Activated CD8-positive, alpha-beta memory T cell treated with anti-CD3 and anti-CD28 coated beads for 48 hours (primary cell): ENCODE results near the gene CREBRF.
"Not testable (repeated sequence)": the region's sequence is repeated elsewhere in the genome, so short reads cannot be mapped to it uniquely, and the experiment has no call there.

Experiments
- DNase-seq, 3 experiments: peaks; one replicate each; pipeline ENCODE4 v3.0.0-alpha.2; 2020; ENCODE audit warnings: low read depth in 2 of 3, low spot score in 2 of 3

Gene CREBRF, protein sequence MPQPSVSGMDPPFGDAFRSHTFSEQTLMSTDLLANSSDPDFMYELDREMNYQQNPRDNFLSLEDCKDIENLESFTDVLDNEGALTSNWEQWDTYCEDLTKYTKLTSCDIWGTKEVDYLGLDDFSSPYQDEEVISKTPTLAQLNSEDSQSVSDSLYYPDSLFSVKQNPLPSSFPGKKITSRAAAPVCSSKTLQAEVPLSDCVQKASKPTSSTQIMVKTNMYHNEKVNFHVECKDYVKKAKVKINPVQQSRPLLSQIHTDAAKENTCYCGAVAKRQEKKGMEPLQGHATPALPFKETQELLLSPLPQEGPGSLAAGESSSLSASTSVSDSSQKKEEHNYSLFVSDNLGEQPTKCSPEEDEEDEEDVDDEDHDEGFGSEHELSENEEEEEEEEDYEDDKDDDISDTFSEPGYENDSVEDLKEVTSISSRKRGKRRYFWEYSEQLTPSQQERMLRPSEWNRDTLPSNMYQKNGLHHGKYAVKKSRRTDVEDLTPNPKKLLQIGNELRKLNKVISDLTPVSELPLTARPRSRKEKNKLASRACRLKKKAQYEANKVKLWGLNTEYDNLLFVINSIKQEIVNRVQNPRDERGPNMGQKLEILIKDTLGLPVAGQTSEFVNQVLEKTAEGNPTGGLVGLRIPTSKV

DNA sequence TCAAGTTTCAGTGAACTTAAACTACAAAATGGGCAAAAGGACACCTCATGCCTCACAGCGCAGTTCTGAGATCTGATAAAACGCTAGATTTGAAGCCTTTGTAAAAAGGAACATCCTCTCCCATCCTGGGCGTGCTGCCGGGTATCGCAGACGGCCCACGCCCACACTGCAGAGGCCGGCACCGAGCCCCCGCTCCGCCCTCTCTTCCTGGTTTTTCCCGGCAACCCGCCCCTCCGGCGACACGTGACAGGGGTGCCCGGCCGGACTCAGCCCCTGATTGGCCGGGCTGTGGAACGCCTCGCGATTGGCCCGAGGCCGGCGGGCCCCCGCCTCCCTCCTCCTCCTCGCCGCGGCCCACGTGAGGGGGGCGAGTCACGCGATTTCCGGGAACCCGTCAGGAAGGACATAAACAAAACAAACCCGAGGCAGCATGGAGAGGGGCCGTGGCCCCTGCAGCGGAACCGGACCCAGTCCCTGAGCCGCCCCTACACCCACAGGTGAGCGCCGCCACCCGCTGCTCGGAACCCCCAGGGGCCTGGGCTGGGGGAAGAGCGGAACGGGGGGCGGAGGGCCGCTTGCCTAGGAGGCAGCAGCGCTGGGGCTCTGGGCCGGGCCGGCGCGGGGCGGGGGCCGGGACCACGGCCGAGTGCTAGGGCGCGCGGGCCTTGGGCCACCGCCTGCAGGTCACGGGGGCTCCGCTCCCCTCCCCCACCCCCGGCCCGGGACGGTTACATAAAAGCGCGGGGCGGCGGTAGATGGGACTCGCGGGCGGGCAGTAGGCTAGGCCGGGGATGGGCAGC, at the start of gene CREBRF:
Gene CREBRF (plus strand): TSS at position 370 of the 800 bp plus-strand sequence. CDS start 24,424 bp downstream, outside the sequence.
- DNase-seq = peak; percentile 85 to 98 (median 89)

DNA sequence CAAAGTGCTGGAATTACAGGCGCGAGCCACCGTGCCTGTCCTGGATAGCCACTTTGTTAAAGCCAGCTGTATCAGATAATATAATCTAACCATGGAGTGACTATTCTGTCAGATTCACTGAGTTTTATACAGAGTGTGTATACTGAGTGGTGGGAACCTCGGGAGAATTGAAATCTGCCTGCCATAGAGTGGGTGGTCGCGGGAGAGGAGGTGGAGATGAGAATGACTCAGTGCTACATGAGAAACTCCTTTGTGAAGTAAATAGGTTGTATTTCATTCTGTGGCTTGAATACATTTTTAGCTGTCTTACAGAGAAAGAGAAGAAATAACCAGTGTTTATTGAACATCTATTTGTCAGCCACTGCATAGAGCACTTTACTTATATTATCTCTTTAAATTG, 46.1 kb upstream of the CREBRF start:
- DNase-seq = no peak

DNA sequence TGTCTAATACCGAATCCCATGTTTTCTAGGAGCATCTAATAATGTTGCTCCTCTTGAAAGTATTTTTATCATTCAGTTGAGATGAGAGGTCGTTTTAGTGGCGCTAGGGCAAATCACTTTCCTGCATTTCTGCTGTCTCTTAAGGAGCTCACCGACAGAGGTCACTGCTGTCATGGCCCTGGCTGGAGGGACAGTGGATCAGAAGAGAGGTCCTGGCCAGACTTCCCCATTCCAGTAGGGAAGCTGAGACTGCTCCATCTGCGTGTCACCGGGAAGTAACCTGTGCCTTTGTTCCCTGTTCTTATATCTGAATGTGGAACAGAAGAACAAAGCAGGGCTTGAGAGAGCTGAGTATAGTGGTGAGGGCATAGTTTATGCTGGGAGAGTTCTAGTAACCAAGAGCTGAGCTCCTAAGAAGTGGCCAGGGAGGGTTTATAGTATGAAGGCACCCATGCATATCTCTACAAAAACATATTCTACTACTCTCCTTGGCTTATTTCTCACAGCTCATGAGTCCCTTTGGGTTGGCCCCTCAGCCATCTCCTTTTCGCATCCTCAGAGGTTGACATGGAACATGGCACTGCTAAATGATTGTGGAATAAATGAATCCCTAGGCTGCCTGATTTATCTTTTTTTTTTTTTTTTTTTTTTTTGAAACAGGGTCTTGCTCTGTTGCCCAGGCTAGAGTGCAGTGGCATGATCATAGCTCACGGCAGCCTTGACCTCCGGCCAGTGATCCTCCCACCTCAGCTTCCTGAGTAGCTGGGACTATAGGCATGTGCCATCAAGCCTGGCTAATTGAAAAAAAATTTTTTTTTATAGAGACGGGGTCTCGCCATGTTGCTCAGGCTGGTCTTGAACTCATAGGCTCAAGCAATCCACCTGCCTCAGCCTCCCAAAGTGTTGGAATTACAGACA, 45.3 kb upstream of the CREBRF start:
- DNase-seq = no peak

DNA sequence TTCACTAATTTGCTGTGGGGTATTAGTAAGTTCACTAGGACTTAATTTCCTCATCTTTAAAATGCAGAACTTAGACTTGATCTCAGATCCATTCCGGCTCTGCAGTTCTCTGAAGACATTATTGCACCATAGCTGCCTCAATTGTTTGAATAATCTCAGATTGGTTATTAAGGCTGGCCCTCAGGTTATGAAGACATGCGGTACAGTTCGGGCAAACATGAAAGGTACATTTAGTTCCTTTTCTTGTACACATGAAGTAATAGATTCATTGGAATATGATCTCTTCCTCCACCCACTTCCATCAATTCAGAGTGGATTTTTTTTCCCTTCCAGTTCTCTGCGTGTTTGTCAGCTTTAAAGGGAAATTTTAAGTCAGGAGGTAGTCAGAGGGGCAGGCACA, 44.6 kb upstream of the CREBRF start:
- DNase-seq = no peak

DNA sequence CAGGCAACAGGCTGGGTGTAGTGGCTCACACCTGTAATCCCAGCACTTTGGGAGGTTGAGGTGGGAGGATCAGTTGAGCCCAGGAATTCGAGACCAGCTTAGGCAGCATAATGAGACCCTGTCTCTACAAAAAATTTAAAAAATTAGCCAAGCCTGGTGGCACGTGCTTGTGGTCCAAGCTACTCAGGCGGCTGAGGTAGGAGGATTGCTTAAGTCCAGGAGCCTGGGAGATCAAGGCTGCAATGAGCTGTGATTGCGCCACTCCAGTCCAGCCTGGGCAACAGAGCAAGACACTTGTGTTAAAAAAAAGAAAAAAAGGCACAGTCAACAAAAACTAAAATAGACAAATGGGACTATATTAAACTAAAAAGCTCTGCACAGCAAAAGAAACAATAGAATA, 43.3 kb upstream of the CREBRF start:
- DNase-seq = no peak

DNA sequence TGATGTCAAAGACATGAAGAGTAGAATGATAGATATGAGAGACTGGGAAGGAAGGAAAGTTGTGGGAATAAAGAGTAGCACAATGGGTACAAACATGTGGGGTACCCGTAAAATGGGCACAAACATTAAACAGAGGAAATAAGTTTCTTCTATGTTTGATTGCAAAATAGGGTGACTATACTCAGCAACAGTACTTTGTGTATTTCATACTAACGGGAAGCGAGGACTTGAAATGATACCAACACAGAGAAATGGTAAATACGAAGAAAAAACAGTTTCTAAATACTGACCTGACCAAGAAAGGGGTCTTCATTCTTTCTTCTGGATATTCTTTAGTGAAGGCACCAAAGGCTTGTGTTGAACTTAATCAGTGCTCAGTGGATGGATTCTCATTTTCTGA, 41.5 kb upstream of the CREBRF start:
- DNase-seq = no peak

DNA sequence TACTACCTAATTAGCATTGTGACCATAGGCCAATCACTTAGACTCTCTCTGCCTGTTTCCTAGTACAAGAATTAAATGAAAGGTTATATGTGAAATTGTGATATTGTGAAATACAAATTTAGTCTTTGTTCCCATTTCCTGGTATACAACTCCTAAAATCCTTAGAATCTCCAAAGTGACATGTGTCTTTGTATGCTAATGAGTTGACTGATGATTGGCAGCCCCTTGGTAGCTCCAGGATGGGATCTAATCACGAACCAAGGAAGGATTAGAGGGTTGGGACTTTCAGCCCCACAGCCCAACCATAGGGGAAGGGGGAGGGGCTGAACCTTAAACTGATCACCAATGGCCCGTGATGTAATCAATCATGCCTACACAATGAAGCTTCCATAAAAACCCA, 41.0 kb upstream of the CREBRF start:
- DNase-seq = no peak

DNA sequence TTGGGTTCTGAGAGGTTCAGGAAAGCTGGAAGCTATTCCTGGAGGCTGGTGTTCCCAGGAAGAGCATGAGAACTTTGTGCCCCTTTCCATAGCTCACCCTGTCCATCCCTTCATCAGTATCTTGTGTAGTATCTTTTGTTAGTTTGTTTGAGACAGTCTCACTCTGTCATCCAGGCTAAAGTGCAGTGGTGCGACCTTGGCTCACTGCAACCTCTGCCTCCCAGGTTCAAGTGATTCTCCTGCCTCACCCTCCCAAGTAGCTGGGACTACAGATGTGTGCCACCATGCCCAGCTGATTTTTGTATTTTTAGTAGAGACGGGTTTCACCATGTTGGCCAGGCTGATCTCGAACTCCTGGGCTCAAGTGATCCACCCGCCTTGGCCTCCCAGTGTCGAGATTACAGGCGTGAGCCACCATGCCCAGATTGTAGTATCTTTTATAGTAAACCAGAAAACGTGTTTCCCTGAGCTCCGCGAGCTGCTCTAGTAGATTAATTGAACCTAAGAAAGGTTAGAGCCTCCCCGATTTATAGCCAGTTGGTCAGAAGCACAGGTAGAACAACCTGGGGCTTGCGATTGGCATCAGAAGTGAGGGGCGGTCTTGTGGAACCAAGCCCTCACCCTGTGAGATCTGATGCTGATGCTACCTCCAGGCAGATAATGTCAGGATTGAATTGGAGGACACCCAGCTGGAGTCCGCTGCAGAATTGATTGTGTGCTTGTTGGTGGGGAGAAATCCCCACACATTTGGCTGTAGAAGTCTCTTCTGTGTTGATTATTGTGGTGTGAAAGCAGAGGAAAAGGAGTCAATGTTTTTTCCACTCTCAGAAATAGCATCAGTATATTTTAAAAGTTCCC, 40.3 kb upstream of the CREBRF start:
- DNase-seq = no peak

DNA sequence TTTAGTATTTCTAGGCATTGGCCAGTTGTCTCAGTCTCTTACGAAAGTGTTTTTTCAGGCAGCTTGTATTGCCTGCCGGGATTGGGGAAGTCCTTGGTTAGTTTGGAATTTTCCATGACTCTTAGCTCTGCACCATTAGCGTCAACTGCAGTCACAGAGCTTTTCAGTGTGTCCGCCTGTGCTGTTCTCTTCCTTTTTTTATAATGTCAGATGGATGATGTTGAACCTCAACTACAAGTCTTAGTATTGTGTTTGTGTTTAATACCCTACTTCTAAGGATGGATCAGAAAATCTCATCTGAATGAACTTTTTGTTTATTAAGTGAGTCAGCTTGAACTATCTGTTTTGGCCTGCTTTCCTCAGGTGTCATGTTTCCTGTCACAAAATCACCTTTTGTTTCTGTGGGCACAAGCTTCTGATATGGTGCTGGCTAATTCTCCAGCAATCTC, 39.5 kb upstream of the CREBRF start:
- no peak for DNase-seq

DNA sequence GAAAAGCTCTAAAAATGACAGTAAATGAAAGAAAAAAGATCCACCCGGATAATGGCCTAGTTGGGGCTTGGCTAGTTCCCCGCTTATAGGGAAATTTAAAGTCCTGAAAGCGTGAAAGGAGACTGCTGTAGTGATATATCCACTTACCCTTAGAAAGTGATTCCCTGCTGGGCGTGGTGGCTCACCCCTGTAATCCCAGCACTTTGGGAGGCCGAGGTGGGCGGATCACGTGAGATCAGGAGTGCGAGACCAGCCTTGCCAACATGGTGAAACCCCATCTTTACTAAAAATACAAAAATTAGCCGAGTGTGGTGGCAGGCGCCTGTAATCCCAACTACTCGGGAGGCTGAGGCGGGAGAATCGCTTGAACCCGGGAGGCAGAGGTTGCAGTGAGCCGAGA, 39.1 kb upstream of the CREBRF start:
- DNase-seq = not testable (repeated sequence)

DNA sequence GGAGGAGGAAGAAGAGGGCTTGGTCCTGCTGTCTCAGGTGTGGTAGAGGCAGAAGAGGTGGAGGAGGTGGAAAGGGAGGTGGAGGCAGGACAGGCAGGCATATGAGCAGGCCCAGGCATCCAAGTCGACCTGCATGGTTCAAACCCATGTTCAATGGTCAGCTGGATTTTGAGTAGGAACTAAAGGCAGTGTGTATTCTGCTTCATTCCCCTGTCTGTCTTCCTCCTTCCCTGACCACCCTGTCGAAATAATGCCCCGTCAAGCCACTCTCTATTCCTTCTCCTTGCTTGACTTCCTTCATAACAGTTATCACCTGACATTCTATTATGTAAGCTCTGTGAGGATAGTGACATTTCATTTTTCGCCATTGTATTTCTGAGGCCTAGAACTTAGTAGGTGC, 37.8 kb upstream of the CREBRF start:
- no peak for DNase-seq

DNA sequence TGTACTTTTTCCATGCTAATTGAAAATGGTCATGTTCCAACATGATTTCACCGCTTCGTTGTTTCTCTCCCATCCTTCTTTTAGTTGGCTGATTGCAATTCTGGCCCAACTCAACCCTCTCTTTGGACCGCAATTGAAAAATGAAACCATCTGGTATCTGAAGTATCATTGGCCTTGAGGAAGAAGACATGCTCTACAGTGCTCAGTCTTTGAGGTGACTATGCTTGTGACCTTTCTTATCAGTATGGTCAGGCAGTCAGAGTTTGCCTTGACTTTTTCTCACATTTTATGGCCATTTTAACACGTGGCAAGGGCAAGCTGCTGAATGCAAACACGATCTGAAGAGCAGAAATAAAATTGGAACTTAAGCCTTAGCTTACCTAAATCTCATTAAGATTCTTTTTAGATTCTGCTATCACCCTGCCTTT, 36.0 kb upstream of the CREBRF start:
- DNase-seq = no peak

DNA sequence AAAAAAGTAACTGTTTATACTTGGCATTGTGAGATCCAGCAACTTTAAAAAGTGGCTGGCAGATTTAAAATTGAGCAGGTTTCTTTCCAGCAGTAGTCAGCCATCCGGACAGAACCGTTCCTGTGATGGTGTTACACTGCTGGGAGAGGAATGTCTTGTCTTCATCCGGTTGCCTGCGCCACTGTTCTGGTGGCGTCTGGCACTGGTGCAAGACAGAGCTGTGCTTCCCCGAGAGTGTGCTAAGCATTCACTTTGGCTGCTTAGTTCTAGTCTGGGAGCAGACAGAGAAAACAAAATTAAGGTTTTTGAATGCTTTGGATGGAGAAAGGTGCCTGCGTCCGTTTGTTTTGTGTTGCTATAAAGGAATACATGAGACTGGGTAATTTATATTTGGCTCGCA, 35.5 kb upstream of the CREBRF start:
- no peak for DNase-seq

DNA sequence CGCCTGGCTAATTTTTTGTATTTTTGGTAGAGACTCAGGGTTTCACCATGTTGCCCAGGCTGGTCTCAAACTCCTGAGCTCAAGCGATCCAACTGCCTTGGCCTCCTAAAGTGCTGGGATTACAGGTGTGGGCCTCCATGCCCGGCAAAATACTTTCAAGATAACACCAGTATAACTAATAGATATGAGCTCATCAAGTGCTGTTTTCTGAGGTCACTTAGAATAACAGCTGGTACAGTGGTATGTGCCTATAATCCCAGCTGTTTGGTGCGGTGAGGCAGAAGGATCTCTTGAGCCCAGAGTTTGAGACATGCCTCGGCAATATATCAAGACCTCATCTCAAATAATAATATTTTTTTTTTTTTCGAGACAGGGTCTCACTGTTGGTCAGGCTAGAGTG, 30.5 kb upstream of the CREBRF start:
- no peak for DNase-seq

DNA sequence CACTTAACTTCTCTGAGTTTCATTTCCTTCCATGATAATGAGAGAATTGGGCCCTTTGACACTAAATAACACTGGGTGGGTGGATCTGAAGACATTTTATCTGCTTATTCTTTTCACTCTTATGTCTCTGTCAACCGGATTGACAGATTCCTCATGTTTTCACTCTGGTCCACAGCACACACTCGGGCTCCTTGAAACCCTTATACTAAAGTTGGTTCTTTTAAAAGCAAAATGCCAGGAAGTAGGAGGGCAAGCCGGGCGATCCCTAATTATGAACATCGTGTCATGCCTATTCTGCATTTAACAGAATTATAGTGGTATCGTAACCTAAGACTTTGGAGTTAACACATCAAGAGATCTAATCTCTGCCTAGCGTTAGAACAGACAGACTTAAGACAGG, 28.2 kb upstream of the CREBRF start:
- DNase-seq = no peak

DNA sequence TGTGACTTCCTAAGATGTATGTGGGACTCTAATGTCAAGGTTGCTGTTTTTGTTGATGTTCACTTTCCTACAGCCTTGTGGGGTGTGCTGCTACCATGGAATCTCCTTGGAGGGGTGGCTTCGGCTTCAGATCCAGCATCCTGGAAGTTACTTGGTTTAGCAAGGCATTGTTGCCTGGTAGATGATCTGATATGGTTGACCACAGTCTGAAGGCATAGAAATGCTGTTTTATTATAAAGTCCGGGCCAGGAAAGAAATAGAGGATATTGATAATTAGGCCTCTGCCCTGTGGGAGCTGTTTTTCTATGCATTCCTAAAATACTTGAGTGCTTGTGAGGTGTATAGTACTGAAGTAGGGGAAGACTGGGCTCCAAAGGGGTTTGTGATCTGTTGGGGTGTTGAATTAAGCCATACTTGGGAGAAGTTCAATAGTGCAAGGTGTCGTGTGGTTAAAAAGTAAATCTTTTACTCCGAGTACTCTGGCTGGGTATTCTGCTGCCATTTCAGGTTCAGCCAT, 27.3 kb upstream of the CREBRF start:
- DNase-seq = no peak

DNA sequence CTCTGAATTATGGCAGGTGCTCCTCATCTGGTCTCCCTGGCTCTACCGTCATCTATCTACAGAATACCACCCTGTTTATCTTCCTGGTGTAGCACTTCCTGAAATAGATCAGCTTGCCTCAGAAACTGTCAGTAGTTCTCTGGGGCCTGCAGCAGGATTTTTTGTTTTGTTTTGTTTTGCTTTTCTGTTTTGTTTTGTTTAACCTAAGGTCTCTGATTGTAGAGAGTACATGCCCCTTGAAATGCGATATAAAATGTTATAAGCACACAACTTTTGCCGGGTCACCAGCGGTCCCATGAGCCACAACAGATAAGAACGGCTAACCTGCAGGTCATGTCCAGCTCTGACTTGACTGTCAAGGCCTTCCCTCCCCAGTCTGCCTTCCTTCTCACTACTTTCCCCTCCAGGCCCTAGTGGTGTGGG, 26.6 kb upstream of the CREBRF start:
- no peak for DNase-seq

DNA sequence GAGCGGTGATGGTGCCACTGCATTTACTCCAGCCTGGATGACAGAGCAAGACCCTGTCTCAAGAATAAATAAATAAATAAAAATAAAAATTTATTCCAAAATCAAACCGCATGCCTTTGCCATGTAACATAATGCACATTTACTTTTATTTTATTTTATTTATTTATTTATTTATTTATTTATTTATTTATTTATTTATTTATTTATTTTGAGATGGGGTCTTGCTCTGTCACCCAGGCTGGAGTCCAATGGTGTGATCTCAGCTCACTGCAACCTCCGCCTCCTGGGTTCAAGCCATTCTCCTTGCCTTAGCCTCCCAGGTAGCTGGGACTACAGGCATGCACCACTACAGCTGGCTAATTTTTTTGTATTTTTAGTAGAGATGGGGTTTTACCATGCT, 24.1 kb upstream of the CREBRF start:
- not testable (repeated sequence) for DNase-seq

DNA sequence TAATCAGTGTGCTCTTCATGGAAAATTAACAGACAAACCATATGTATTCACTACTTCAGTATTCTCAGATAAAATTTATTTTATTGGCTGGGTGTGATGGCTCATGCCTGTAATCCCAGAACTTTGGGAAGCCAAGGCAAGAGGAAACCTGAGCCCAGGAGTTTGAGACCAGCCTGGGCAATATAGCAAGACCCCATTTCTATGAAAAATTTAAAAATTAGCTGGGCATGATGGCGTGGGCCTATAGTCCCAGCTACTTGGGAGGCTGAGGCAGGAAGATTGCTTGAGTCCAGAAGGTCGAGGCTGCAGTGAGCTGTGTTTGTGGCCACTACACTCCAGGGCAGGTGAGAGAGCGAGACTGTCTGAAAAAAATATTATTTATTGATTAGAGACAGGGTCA, 23.4 kb upstream of the CREBRF start:
- no peak for DNase-seq

DNA sequence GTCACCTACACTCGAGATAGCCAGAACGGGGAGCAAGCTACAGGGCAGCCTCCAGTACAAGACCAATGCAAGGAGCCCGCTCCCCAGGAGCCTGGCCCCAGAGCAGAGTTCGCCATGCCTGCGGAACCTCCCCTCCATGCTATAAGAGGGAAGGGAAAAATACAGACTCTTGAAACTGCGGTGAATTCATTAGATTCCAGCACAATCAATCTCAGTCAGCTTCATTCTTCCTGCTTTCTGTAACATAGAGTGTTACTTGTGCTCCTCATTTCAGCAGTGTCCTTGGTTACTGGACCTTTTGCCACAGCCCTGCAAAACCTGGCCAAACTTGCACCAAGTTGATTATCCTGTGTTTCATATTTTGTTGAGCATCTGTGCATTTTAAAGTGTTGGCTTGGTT, 22.2 kb upstream of the CREBRF start:
- DNase-seq = no peak
